Right lobe of liver (tissue), 4 donors: ENCODE results near the gene CSK.

Source experiments
- CTCF ChIP-seq, 4 donors: fragments of 200-600 bp in 3 of 4; fragments of 450-650 bp in 1 of 4; IDR thresholded peaks; one replicate each; pipeline versions ENCODE4 v1.5.1 to v1.8.0; 2016 to 2022; ENCODE audit warnings: antibody characterized with exemption in 4 of 4, mild to moderate bottlenecking in 2 of 4
- POLR2A ChIP-seq: fragments of 450-650 bp; IDR thresholded peaks from one replicate; pipeline ENCODE4 v1.6.1; 2017; ENCODE audit warnings: antibody characterized with exemption, mild to moderate bottlenecking
- donor health status: DM: no; HTN: no; CAD: no.
- donor health status: DM: no; HTN: no; CAD: no.
- donor health status: DM: no; HTN: yes; CAD: no.

- no peak for TF ChIP-seq CTCF (IDR thresholded peaks at IDR 0.05)
- no peak for TF ChIP-seq POLR2A
Observed at GRCh38 chr15:74754593-74755215, 27.2 kb upstream of the CSK start.
